Anterior cingulate cortex (tissue), 58 donors: Measurements from ENCODE around the gene DLX4.

ENCODE experiments used
- DNase-seq, 58 donors: peaks; one replicate each; lab custom pipeline; 2025; lab: John Stamatoyannopoulos, UW

Gene DLX4

GRCh38 chr17:49985310-49985990, 16.5 kb downstream of the DLX4 start:
- DNase-seq: no peak

GRCh38 chr17:49986396-49987289, 17.7 kb downstream of the DLX4 start:
- no peak for DNase-seq

- DNase-seq: no peak
Measured at GRCh38 chr17:49987290-49987585, 18.2 kb downstream of the DLX4 start.

GRCh38 chr17:49987681-49988441, 18.9 kb downstream of the DLX4 start:
- peak in 8 of 58 donors; percentile 4 to 30 (median 14) for DNase-seq

- no peak for DNase-seq
Measured at GRCh38 chr17:49989518-49989880, 20.5 kb downstream of the DLX4 start.

- DNase-seq: no peak
Measured at GRCh38 chr17:49990331-49990730, 21.3 kb downstream of the DLX4 start.

GRCh38 chr17:49990921-49991320, 21.9 kb downstream of the DLX4 start:
- DNase-seq: no peak

GRCh38 chr17:49991409-49991808, 22.4 kb downstream of the DLX4 start:
- no peak for DNase-seq

GRCh38 chr17:49992191-49992932, 23.4 kb downstream of the DLX4 start:
- DNase-seq: no peak

GRCh38 chr17:49992933-49993422, 24.0 kb downstream of the DLX4 start:
- no peak for DNase-seq

GRCh38 chr17:49993423-49994060, 24.6 kb downstream of the DLX4 start:
- no peak for DNase-seq

GRCh38 chr17:49994085-49995054, 25.4 kb downstream of the DLX4 start:
- no peak for DNase-seq

- DNase-seq: peak in 4 of 58 donors; percentile 5 to 25 (median 13)
Measured at GRCh38 chr17:49995055-49995738, 26.2 kb downstream of the DLX4 start, which contains the start of gene DLX3. Gene DLX3, minus strand, starts transcription at chr17:49995224. Its CDS starts 226 bp downstream, at chr17:49994998.

- no peak for DNase-seq
Measured at GRCh38 chr17:49996121-49996494, 27.1 kb downstream of the DLX4 start.

- peak in 15 of 58 donors; percentile 4 to 58 (median 9) for DNase-seq
Measured at GRCh38 chr17:49996495-49997300, 27.7 kb downstream of the DLX4 start.

GRCh38 chr17:49997301-49997650, 28.3 kb downstream of the DLX4 start:
- no peak for DNase-seq
